ENCODE results near the gene GP2. TPM values are rescaled to one million over a fixed set of nuclear protein-coding genes. Genes with fewer than 3 reads are reported as not detected.

The GP2 gene
- not detected for polyA plus RNA-seq (2013, experiment 1 of 2)
- not detected for polyA plus RNA-seq (2013, experiment 2 of 2)

GRCh38 chr16:20327444-20328041, at the start of gene GP2:
GP2 (minus strand) TSS chr16:20327513; CDS start chr16:20326431, 1,082 bp downstream.
- Histone ChIP-seq H3K36me3 (ENCODE audit: control insufficient read depth, insufficient read depth, low read length) (no peaks in the 10 kb centered on the region), H3K27ac (ENCODE audit: low read depth, low read length, severe bottlenecking) (no peak within 1 kb of the TSS), H3K9me3 (ENCODE audit: control insufficient read depth, low read length) (no peaks in the 10 kb centered on the region), H3K4me1 (ENCODE audit: control insufficient read depth, insufficient read depth, low read length, poor library complexity, severe bottlenecking) (no peaks in the 10 kb centered on the region), H3K4me3 (ENCODE audit: extremely low read depth, insufficient read depth, low read length, poor library complexity, severe bottlenecking) (no peak within 1 kb of the TSS)
- WGBS, 2 experiments (ENCODE audit: insufficient coverage in 2 of 2), result 80 to 91% methylated on average over 4 of the region's 7 CpGs

GRCh38 chr16:20372701-20373100, 45.4 kb upstream of the GP2 start:
- no peak overlapping the region for H3K27ac ChIP-seq (ENCODE audit: low read depth, low read length, severe bottlenecking)
- H3K4me1 ChIP-seq (ENCODE audit: control insufficient read depth, insufficient read depth, low read length, poor library complexity, severe bottlenecking), result no peaks in the 10 kb centered on the region
- H3K9me3 ChIP-seq (ENCODE audit: control insufficient read depth, low read length), result no peaks in the 10 kb centered on the region
- no peak overlapping the region for H3K4me3 ChIP-seq (ENCODE audit: extremely low read depth, insufficient read depth, low read length, poor library complexity, severe bottlenecking)
- H3K36me3 ChIP-seq (ENCODE audit: control insufficient read depth, insufficient read depth, low read length), result no peaks in the 10 kb centered on the region
- 59 to 88% methylated on average over 2 to 3 of the region's 5 CpGs for WGBS, 2 experiments (ENCODE audit: insufficient coverage in 2 of 2)

GRCh38 chr16:20369452-20370054, 42.2 kb upstream of the GP2 start:
- H3K9me3 ChIP-seq (ENCODE audit: control insufficient read depth, low read length), result no peaks in the 10 kb centered on the region
- H3K36me3 ChIP-seq (ENCODE audit: control insufficient read depth, insufficient read depth, low read length), result no peaks in the 10 kb centered on the region
- no peak overlapping the region for H3K4me3 ChIP-seq (ENCODE audit: extremely low read depth, insufficient read depth, low read length, poor library complexity, severe bottlenecking)
- 89 to 90% methylated on average over 9 of the region's 9 CpGs for WGBS, 2 experiments (ENCODE audit: insufficient coverage in 2 of 2)
- H3K4me1 ChIP-seq (ENCODE audit: control insufficient read depth, insufficient read depth, low read length, poor library complexity, severe bottlenecking), result no peaks in the 10 kb centered on the region
- no peak overlapping the region for H3K27ac ChIP-seq (ENCODE audit: low read depth, low read length, severe bottlenecking)

DNA sequence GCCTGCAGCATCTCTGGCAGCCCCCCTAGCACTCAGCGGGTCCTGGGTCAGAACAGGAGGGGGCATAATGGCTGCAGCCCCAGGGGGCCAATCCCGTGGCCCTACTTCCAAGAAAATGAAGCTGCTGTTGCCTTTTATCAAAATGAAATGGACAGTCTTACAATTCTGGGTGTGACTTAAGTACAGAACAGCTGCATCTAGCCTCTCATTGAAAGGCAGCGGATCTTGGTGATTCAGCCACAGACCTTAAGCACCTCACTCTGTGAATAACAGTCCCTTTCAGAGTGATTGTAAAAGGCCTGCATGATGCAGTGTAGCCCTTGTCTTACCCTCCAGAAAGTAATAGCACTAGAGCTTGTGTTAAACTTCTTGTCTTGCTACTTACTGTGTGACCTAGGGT, 36.7 kb upstream of the GP2 start:
- H3K27ac ChIP-seq (ENCODE audit: low read depth, low read length, severe bottlenecking), result no peak overlapping the region
- H3K4me1 ChIP-seq (ENCODE audit: control insufficient read depth, insufficient read depth, low read length, poor library complexity, severe bottlenecking), result no peaks in the 10 kb centered on the region
- 78 to 90% methylated on average over 2 to 3 of the region's 3 CpGs for WGBS, 2 experiments (ENCODE audit: insufficient coverage in 2 of 2)
- no peaks in the 10 kb centered on the region for H3K36me3 ChIP-seq (ENCODE audit: control insufficient read depth, insufficient read depth, low read length)
- H3K4me3 ChIP-seq (ENCODE audit: extremely low read depth, insufficient read depth, low read length, poor library complexity, severe bottlenecking), result no peak overlapping the region
- no peaks in the 10 kb centered on the region for H3K9me3 ChIP-seq (ENCODE audit: control insufficient read depth, low read length)

DNA sequence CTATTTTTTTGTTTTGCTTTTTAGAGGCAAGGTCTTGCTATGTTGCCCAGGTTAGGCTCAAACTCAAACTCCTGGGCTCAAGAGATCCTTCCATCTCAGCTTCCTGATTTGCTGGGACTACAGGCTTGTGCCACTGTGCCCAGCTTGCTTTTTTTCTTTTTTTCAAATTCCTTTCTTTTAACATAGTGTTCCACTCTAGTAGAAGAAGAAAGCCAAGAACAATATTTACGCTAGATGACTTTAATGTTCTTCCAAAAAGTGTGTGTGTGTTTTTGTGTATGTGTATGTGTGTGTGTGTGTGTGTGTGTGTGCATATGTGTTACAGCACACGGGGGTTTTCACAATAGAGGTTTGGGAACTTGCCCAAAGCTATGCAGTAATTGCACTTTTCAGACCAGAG, 35.9 kb upstream of the GP2 start:
- Histone ChIP-seq H3K4me1 (ENCODE audit: control insufficient read depth, insufficient read depth, low read length, poor library complexity, severe bottlenecking) (no peaks in the 10 kb centered on the region), H3K4me3 (ENCODE audit: extremely low read depth, insufficient read depth, low read length, poor library complexity, severe bottlenecking) (no peak overlapping the region), H3K9me3 (ENCODE audit: control insufficient read depth, low read length) (no peaks in the 10 kb centered on the region), H3K36me3 (ENCODE audit: control insufficient read depth, insufficient read depth, low read length) (no peaks in the 10 kb centered on the region), H3K27ac (ENCODE audit: low read depth, low read length, severe bottlenecking) (no peak overlapping the region)
- 80% methylated on average over 2 of the region's 2 CpGs; no CpG with 5 or more reads in 1 of the 2 experiments for WGBS, 2 experiments (ENCODE audit: insufficient coverage in 2 of 2)

- 27 to 50% methylated on average over 2 of the region's 2 CpGs for WGBS, 2 experiments (ENCODE audit: insufficient coverage in 2 of 2)
- Histone ChIP-seq H3K27ac (ENCODE audit: low read depth, low read length, severe bottlenecking) (no peak overlapping the region), H3K9me3 (ENCODE audit: control insufficient read depth, low read length) (no peaks in the 10 kb centered on the region), H3K4me3 (ENCODE audit: extremely low read depth, insufficient read depth, low read length, poor library complexity, severe bottlenecking) (no peak overlapping the region), H3K36me3 (ENCODE audit: control insufficient read depth, insufficient read depth, low read length) (no peaks in the 10 kb centered on the region), H3K4me1 (ENCODE audit: control insufficient read depth, insufficient read depth, low read length, poor library complexity, severe bottlenecking) (no peaks in the 10 kb centered on the region)
Measured at GRCh38 chr16:20359997-20360396, 32.7 kb upstream of the GP2 start.

DNA sequence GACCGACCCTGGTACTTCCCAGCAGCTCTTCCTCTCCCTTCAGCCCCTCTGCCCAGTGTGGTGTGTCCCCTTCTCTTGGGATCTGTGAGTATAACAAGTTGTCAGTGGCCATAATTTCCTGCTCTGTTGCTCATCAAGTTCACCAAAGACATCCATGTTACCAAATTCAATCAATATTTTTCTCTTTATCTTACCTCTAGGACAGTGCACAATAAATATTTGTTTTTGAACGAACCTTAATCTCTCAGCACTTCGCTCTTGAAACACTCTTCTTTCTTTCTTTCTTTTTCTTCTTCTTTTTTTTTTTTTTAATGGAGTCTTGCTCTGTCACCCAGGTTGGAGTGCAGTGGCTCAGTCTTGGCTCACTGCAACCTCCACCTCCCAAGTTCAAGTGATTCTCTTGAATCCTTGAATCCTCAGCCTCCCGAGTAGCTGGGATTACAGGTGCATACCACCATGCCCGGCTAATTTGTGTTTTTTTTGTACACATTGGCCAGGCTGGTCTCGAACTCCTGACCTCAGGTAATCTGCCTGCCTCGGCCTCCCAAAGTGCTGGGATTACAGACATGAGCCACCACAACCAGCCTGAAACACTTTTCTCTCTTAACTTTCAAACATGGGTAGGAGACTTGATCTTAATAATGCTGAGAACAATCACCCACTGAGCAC, 27.9 kb upstream of the GP2 start:
- Histone ChIP-seq H3K4me3 (ENCODE audit: extremely low read depth, insufficient read depth, low read length, poor library complexity, severe bottlenecking) (no peak overlapping the region), H3K27ac (ENCODE audit: low read depth, low read length, severe bottlenecking) (no peak overlapping the region), H3K4me1 (ENCODE audit: control insufficient read depth, insufficient read depth, low read length, poor library complexity, severe bottlenecking) (no peaks in the 10 kb centered on the region), H3K36me3 (ENCODE audit: control insufficient read depth, insufficient read depth, low read length) (no peaks in the 10 kb centered on the region), H3K9me3 (ENCODE audit: control insufficient read depth, low read length) (no peaks in the 10 kb centered on the region)
- WGBS, 2 experiments (ENCODE audit: insufficient coverage in 2 of 2), result 73 to 79% methylated on average over 5 to 6 of the region's 7 CpGs

- no peaks in the 10 kb centered on the region for H3K36me3 ChIP-seq (ENCODE audit: control insufficient read depth, insufficient read depth, low read length)
- H3K4me1 ChIP-seq (ENCODE audit: control insufficient read depth, insufficient read depth, low read length, poor library complexity, severe bottlenecking), result no peaks in the 10 kb centered on the region
- no peak overlapping the region for H3K27ac ChIP-seq (ENCODE audit: low read depth, low read length, severe bottlenecking)
- H3K4me3 ChIP-seq (ENCODE audit: extremely low read depth, insufficient read depth, low read length, poor library complexity, severe bottlenecking), result no peak overlapping the region
- no peaks in the 10 kb centered on the region for H3K9me3 ChIP-seq (ENCODE audit: control insufficient read depth, low read length)
Measured at GRCh38 chr16:20353379-20353778, 26.1 kb upstream of the GP2 start.

- 100% methylated on average over 1 of the region's 2 CpGs for WGBS, 2 experiments (ENCODE audit: insufficient coverage in 2 of 2)
- H3K4me1 ChIP-seq (ENCODE audit: control insufficient read depth, insufficient read depth, low read length, poor library complexity, severe bottlenecking), result no peaks in the 10 kb centered on the region
- H3K36me3 ChIP-seq (ENCODE audit: control insufficient read depth, insufficient read depth, low read length), result no peaks in the 10 kb centered on the region
- no peak within 1 kb of the TSS for H3K27ac ChIP-seq (ENCODE audit: low read depth, low read length, severe bottlenecking)
- H3K9me3 ChIP-seq (ENCODE audit: control insufficient read depth, low read length), result no peaks in the 10 kb centered on the region
- no peak within 1 kb of the TSS for H3K4me3 ChIP-seq (ENCODE audit: extremely low read depth, insufficient read depth, low read length, poor library complexity, severe bottlenecking)
Measured at GRCh38 chr16:20352615-20353014, 25.3 kb upstream of the GP2 start, which contains the start of gene UMOD. UMOD (minus strand) TSS chr16:20352715; CDS start chr16:20350737, 1,978 bp downstream.

GRCh38 chr16:20349615-20350014, 22.3 kb upstream of the GP2 start:
- Histone ChIP-seq H3K36me3 (ENCODE audit: control insufficient read depth, insufficient read depth, low read length) (no peaks in the 10 kb centered on the region), H3K27ac (ENCODE audit: low read depth, low read length, severe bottlenecking) (no peak overlapping the region), H3K9me3 (ENCODE audit: control insufficient read depth, low read length) (no peaks in the 10 kb centered on the region), H3K4me1 (ENCODE audit: control insufficient read depth, insufficient read depth, low read length, poor library complexity, severe bottlenecking) (no peaks in the 10 kb centered on the region), H3K4me3 (ENCODE audit: extremely low read depth, insufficient read depth, low read length, poor library complexity, severe bottlenecking) (no peak overlapping the region)
- 90 to 93% methylated on average over 2 of the region's 6 CpGs for WGBS, 2 experiments (ENCODE audit: insufficient coverage in 2 of 2)
